AG09319 (cell line): ENCODE measurements around the gene TMEM181.

ENCODE experiments used
- DNase-seq: peaks from one replicate; pipeline ENCODE4 v3.0.0-alpha.2; 2010; ENCODE audit warnings: low read depth; ENCODE audit errors: extremely low read depth
- TF ChIP-seq, protein P1 (sequence below): IDR thresholded peaks from 2 replicates; pipeline ENCODE4 v1.5.1; 2011; ENCODE audit warnings: low read depth, mild to moderate bottlenecking, inconsistent platforms, low read length, moderate library complexity

Gene TMEM181

DNA sequence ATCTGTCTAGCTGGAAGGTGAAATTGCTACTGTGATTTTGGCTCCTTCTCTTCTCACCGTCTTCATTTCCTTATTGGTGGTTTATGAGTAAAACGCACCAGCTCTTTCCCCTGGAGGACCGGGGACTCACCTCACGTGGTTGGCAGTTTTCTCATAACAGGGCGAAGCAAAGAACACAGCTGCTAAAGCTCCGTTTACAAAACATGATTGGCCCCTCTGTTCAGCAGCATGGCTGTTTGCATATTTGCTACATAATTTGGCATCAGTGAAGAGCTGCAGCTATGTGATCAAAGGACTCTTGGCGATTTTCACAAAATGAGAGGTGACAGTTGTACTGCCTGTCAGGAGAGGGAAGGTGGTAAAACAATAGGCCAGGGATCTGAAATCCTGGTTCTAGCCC lies 20.5 kb upstream of the TMEM181 start:
- TF ChIP-seq, protein P1, sequence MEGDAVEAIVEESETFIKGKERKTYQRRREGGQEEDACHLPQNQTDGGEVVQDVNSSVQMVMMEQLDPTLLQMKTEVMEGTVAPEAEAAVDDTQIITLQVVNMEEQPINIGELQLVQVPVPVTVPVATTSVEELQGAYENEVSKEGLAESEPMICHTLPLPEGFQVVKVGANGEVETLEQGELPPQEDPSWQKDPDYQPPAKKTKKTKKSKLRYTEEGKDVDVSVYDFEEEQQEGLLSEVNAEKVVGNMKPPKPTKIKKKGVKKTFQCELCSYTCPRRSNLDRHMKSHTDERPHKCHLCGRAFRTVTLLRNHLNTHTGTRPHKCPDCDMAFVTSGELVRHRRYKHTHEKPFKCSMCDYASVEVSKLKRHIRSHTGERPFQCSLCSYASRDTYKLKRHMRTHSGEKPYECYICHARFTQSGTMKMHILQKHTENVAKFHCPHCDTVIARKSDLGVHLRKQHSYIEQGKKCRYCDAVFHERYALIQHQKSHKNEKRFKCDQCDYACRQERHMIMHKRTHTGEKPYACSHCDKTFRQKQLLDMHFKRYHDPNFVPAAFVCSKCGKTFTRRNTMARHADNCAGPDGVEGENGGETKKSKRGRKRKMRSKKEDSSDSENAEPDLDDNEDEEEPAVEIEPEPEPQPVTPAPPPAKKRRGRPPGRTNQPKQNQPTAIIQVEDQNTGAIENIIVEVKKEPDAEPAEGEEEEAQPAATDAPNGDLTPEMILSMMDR = no peak
- no peak for DNase-seq

GRCh38 chr6:158539881-158540280 lies 20.0 kb upstream of the TMEM181 start:
- TF ChIP-seq, protein P1 = no peak
- no peak for DNase-seq

DNA sequence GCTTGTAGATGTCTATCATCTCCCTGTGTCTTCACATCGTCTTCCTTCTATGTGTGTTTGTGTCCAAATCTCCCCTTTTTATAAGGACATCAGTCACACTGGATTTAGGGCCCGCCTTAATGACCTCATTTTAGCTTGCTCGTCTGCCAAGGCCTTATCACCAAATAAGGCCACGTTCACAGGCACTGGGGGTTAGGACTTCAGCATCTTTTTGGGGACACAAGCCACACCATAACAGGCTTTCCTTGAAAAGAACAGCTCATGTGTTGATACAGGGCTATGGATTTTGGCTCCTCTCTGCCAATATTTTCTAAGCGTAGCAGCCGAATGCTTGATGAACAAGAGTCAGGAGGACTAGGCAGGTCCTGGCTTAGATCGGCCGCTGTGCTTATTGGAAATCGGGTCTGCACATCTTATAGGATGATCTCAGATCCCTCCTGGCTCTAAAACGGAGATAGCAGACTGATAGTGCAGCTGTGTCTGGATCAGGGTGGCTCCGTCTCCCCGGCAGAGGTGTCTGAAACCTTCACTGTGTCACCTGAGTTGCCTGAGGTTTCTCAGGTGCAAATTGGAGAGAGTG lies 16.2 kb upstream of the TMEM181 start:
- no peak for DNase-seq
- TF ChIP-seq, protein P1 = no peak

- TF ChIP-seq, protein P1 = no peak
- DNase-seq = no peak
These were observed 15.5 kb upstream of the TMEM181 start for GRCh38 chr6:158544428-158544827.

GRCh38 chr6:158545043-158545966 lies 14.6 kb upstream of the TMEM181 start:
- no peak for DNase-seq
- TF ChIP-seq, protein P1 = no peak

DNA sequence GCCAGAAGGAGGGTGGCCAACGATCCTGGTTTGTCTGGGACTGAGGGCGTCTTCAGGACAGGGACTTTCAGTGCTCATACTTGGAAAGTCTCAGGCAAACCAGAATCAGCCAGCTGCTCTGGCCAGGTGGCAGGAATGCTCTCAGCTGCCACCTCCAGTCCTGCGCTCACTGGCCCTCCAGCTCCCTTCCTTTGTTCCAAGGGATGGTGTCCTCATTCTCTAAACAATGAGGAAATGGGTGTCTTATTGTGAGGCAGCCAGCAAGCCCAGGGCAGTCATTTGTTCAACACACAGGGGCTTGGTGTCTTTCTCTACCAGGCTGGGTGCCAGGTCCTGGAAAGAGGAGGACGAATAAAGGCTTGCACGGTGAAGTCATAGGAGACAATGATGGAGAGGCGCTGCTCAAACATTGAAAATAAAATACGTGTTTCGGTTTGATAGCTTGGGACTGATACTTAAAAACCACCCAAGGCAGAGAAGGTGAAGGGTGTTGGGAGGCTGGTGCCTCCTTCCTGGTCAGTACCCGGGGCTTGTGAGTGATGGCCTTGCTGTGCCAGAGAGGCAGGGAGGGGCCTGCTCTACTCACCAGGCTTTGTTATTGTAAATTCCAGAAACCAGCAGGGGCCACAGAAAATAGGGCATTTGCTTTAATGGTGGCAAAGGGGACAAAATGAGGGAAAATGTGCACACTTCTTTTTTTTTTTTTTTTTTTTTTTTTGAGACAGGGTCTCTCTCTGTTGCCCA lies 11.3 kb upstream of the TMEM181 start:
- TF ChIP-seq, protein P1 = no peak
- no peak for DNase-seq
